HL-60 (cell line): ENCODE data around the gene KCNT2.

Experiments
- GABPA ChIP-seq: IDR thresholded peaks from 2 replicates; pipeline ENCODE4 v1.6.1; 2012; ENCODE audit warnings: low read depth
- POLR2AphosphoS5 ChIP-seq: IDR thresholded peaks from 2 replicates; pipeline ENCODE4 v1.6.1; 2012; ENCODE audit warnings: low read depth
- SPI1 ChIP-seq: IDR thresholded peaks from 2 replicates; pipeline ENCODE4 v1.6.1; 2012; ENCODE audit warnings: low read depth, mild to moderate bottlenecking, borderline replicate concordance
- TF ChIP-seq, protein P1 (sequence below): IDR thresholded peaks from one replicate; pipeline ENCODE4 v1.5.1; 2011; ENCODE audit warnings: low read length, control low read depth, inconsistent platforms; ENCODE audit not compliant: insufficient read depth
- TF ChIP-seq, protein P2 (sequence below): IDR thresholded peaks from 2 replicates; pipeline ENCODE4 v1.6.1; 2012; ENCODE audit warnings: low read depth; ENCODE audit not compliant: insufficient replicate concordance

DNA sequence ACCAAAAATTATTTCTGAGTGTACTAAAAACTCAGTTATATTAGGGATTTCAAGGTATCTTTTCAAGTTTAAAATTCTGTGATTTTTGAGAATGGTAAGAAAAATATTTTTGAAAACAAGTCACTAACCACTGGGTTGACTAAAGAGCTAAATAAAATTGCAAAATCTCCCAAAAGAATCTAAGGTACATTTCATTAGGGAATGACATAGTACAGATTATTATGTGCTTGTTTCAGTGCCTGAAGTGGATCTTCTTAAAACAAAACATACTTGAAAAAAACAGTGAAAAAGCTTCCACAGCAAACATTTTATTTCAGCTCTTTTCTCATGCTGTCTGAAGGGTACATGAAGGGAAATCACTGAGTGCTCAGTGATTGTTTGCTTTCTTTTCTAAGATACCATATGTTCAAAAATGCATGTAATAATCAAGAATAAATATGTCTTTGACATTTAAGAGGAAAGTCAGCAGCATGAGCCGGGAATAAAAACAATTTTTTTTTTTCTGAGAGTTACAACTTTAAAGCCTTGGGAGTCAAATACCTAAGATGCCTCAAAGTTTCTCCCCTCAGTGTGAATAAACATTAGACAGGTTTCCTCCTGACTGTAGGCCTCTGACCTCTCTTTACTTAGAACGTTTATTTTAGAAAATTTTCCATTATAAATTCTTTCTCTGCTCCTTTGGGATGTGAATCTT, 200.7 kb downstream of the KCNT2 start:
- TF ChIP-seq, protein P1, sequence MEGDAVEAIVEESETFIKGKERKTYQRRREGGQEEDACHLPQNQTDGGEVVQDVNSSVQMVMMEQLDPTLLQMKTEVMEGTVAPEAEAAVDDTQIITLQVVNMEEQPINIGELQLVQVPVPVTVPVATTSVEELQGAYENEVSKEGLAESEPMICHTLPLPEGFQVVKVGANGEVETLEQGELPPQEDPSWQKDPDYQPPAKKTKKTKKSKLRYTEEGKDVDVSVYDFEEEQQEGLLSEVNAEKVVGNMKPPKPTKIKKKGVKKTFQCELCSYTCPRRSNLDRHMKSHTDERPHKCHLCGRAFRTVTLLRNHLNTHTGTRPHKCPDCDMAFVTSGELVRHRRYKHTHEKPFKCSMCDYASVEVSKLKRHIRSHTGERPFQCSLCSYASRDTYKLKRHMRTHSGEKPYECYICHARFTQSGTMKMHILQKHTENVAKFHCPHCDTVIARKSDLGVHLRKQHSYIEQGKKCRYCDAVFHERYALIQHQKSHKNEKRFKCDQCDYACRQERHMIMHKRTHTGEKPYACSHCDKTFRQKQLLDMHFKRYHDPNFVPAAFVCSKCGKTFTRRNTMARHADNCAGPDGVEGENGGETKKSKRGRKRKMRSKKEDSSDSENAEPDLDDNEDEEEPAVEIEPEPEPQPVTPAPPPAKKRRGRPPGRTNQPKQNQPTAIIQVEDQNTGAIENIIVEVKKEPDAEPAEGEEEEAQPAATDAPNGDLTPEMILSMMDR = no peak
- TF ChIP-seq POLR2AphosphoS5 (no peak), SPI1 (no peak), GABPA (no peak)
- TF ChIP-seq, protein P2, sequence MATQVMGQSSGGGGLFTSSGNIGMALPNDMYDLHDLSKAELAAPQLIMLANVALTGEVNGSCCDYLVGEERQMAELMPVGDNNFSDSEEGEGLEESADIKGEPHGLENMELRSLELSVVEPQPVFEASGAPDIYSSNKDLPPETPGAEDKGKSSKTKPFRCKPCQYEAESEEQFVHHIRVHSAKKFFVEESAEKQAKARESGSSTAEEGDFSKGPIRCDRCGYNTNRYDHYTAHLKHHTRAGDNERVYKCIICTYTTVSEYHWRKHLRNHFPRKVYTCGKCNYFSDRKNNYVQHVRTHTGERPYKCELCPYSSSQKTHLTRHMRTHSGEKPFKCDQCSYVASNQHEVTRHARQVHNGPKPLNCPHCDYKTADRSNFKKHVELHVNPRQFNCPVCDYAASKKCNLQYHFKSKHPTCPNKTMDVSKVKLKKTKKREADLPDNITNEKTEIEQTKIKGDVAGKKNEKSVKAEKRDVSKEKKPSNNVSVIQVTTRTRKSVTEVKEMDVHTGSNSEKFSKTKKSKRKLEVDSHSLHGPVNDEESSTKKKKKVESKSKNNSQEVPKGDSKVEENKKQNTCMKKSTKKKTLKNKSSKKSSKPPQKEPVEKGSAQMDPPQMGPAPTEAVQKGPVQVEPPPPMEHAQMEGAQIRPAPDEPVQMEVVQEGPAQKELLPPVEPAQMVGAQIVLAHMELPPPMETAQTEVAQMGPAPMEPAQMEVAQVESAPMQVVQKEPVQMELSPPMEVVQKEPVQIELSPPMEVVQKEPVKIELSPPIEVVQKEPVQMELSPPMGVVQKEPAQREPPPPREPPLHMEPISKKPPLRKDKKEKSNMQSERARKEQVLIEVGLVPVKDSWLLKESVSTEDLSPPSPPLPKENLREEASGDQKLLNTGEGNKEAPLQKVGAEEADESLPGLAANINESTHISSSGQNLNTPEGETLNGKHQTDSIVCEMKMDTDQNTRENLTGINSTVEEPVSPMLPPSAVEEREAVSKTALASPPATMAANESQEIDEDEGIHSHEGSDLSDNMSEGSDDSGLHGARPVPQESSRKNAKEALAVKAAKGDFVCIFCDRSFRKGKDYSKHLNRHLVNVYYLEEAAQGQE = no peak
